K562 (cell line): Measurements from ENCODE around the gene NUTF2. TPM values are rescaled to one million over a fixed set of nuclear protein-coding genes. Genes with fewer than 3 reads are reported as not detected.

Experiments
- ATAC-seq: fragments of 200-7000 bp; cut with Tn5 transposase; 3 replicates; pipeline ENCODE4 v1.9.1; 2020; ENCODE audit warnings: moderate library complexity
- BruUV-seq: library from RNA; stranded (reverse); fragments of 400-500 nt; replicated peaks from 2 replicates; lab custom pipeline; 2021; lab: Mats Ljungman, UMichigan
- CTCF ChIA-PET: fragments of 300-600 bp; formaldehyde crosslinking; extraction: SDS; loops from one replicate; lab custom pipeline; 2021; ENCODE audit warnings: low intra/inter-chr PET ratio; lab: Yijun Ruan, JAX
- POLR2A ChIA-PET: fragments of 300-600, 350-650 bp; sonication (Branson Sonifier 250); formaldehyde crosslinking; extraction: SDS; loops from one replicate; lab custom pipeline; 2021; ENCODE audit warnings: antibody characterized with exemption, inconsistent platforms; lab: Yijun Ruan, JAX
- DNase-seq, 4 experiments: peaks; one replicate each; pipeline versions ENCODE4 v3.0.0 to v3.0.0-alpha.2; 2011 to 2018; ENCODE audit warnings: low spot score in 3 of 4, mixed read lengths in 3 of 4; ENCODE audit errors: extremely low read depth in 1 of 4
- FAIRE-seq: peaks from 2 replicates; lab custom pipeline; 2011; peaks lifted over from hg19 to GRCh38; lab: Jason Lieb, UNC
- H2AFZ ChIP-seq: 2 replicates; pipeline ENCODE4 v1.6.0; 2011; ENCODE audit warnings: low read depth, low read length, control low read depth, inconsistent platforms
- H3K27ac ChIP-seq: fragments of 200-600 bp; 3 replicates; pipeline ENCODE4 v1.8.0; 2011; ENCODE audit warnings: low read depth, mild to moderate bottlenecking, control low read depth, inconsistent platforms, low read length, moderate library complexity, mixed read lengths; ENCODE audit errors: extremely low read depth
- H3K27me3 ChIP-seq, 2 experiments: fragments of 300-600 bp in 1 of 2; 2 replicates in 1 of 2; 3 replicates in 1 of 2; pipeline versions ENCODE4 v1.6.0 to v1.8.0; 2011; ENCODE audit warnings: inconsistent platforms in 2 of 2, low read length in 2 of 2, mild to moderate bottlenecking in 1 of 2, mixed read lengths in 1 of 2, moderate library complexity in 1 of 2; ENCODE audit not compliant: control insufficient read depth in 2 of 2, insufficient read depth in 2 of 2
- H3K36me3 ChIP-seq: fragments of 300-600 bp; 3 replicates; pipeline ENCODE4 v1.8.0; 2011; ENCODE audit warnings: mild to moderate bottlenecking, low read length, inconsistent platforms; ENCODE audit not compliant: control insufficient read depth, insufficient read depth
- H3K4me1 ChIP-seq, 2 experiments: fragments of 200-600 bp in 1 of 2; replicated peaks in 1 of 2; 2 replicates in 1 of 2; 3 replicates in 1 of 2; pipeline versions ENCODE4 v1.5.1 to v1.8.0; 2011; ENCODE audit warnings: inconsistent platforms in 2 of 2, low read length in 2 of 2, mild to moderate bottlenecking in 1 of 2, mixed read lengths in 1 of 2, moderate library complexity in 1 of 2; ENCODE audit not compliant: control insufficient read depth in 2 of 2, insufficient read depth in 2 of 2
- H3K4me2 ChIP-seq: 2 replicates; pipeline ENCODE4 v1.6.1; 2011; ENCODE audit warnings: low read length, control low read depth, inconsistent platforms, mixed read lengths; ENCODE audit not compliant: insufficient read depth
- H3K4me3 ChIP-seq: fragments of 200-600 bp; sonication (generic), shearing (Covaris generic); 2 replicates; pipeline ENCODE4 v1.5.1; 2016; ENCODE audit warnings: control low read depth, inconsistent platforms
- H3K79me2 ChIP-seq: fragments of 200-600 bp; 3 replicates; pipeline ENCODE4 v1.8.0; 2011; ENCODE audit warnings: low read length, inconsistent platforms; ENCODE audit not compliant: control insufficient read depth, insufficient read depth
- H3K9ac ChIP-seq, 2 experiments: 2 replicates each; pipeline versions ENCODE4 v1.6.0 to v1.6.1; 2011; ENCODE audit warnings: low read depth in 2 of 2, low read length in 2 of 2, control low read depth in 1 of 2, inconsistent platforms in 1 of 2, mild to moderate bottlenecking in 1 of 2, mixed read lengths in 1 of 2; ENCODE audit not compliant: insufficient read depth in 1 of 2
- H3K9me1 ChIP-seq: one replicate; pipeline ENCODE4 v1.6.0; 2011; ENCODE audit warnings: inconsistent platforms, mild to moderate bottlenecking, low read length, moderate library complexity; ENCODE audit not compliant: control insufficient read depth, insufficient read depth
- H3K9me3 ChIP-seq: replicated peaks from 2 replicates; pipeline ENCODE4 v1.5.1; 2011; ENCODE audit warnings: low read depth, low read length, inconsistent platforms; ENCODE audit not compliant: control insufficient read depth, insufficient read depth
- H4K20me1 ChIP-seq: replicated peaks from 2 replicates; pipeline ENCODE4 v1.6.1; 2011; ENCODE audit warnings: low read length, inconsistent platforms, mixed read lengths; ENCODE audit not compliant: control insufficient read depth, insufficient read depth
- FOXJ3 ChIP-seq: sonication (generic); formaldehyde crosslinking; IDR thresholded peaks from 2 replicates; pipeline ENCODE4 v1.4.0; 2020; ENCODE audit warnings: mild to moderate bottlenecking, missing genetic modification reagents
- HDAC1 ChIP-seq, 2 experiments: fragments of 450-650 bp; IDR thresholded peaks; 2 replicates each; pipeline ENCODE4 v1.6.1; 2016 to 2017; ENCODE audit warnings: inconsistent platforms in 1 of 2, mild to moderate bottlenecking in 1 of 2, moderate library complexity in 1 of 2
- KAT7 ChIP-seq: sonication (generic); formaldehyde crosslinking; IDR thresholded peaks from 2 replicates; pipeline ENCODE4 v1.8.0; 2022; ENCODE audit warnings: missing genetic modification reagents, mild to moderate bottlenecking, borderline replicate concordance
- MCM7 ChIP-seq, 2 experiments: fragments of 450-650 bp; IDR thresholded peaks; 2 replicates each; pipeline ENCODE4 v1.6.1; 2016 to 2018
- NR0B1 ChIP-seq: fragments of 450-650 bp; IDR thresholded peaks from one replicate; pipeline ENCODE4 v1.6.1; 2018; ENCODE audit warnings: mild to moderate bottlenecking, moderate library complexity; ENCODE audit not compliant: partially characterized antibody
- PRPF4 ChIP-seq: fragments of 200-400 bp; formaldehyde crosslinking; IDR thresholded peaks from one replicate; pipeline ENCODE4 v1.6.1; 2017; ENCODE audit warnings: low read length, low read depth, mild to moderate bottlenecking; ENCODE audit not compliant: insufficient read depth, poor library complexity, severe bottlenecking
- PURB ChIP-seq: sonication (generic); formaldehyde crosslinking; IDR thresholded peaks from 2 replicates; pipeline ENCODE4 v1.9.0; 2021; ENCODE audit warnings: low read depth, mild to moderate bottlenecking, missing genetic modification reagents
- RAD21 ChIP-seq, 2 experiments: fragments of 250-450 bp in 1 of 2; fragments of 450-650 bp in 1 of 2; sonication (Bioruptor Pico) in 1 of 2; formaldehyde crosslinking in 1 of 2; IDR thresholded peaks in 1 of 2; conservative IDR thresholded peaks in 1 of 2; 2 replicates each; pipeline versions ENCODE4 v1.4.0 to v1.8.0; 2020 to 2022; ENCODE audit warnings: mild to moderate bottlenecking in 2 of 2, moderate library complexity in 1 of 2
- RNF2 ChIP-seq: sonication (generic); IDR thresholded peaks from 2 replicates; pipeline ENCODE4 v1.6.1; 2016
- SMARCA5 ChIP-seq: fragments of 450-650 bp; IDR thresholded peaks from 2 replicates; pipeline ENCODE4 v1.6.1; 2016
- TBP ChIP-seq: optimal IDR thresholded peaks from 2 replicates; pipeline ENCODE3; 2011; ENCODE audit warnings: low read depth, low read length, improper control_type of control experiment
- TRIM25 ChIP-seq: fragments of 450-650 bp; IDR thresholded peaks from 2 replicates; pipeline ENCODE4 v1.7.0; 2016; ENCODE audit warnings: borderline replicate concordance
- ZKSCAN8 ChIP-seq: fragments of 200-800 bp; sonication (Bioruptor generic); IDR thresholded peaks from 2 replicates; pipeline ENCODE4 v1.6.1; 2016; ENCODE audit warnings: missing genetic modification characterization, missing compliant biosample characterization
- ZNF12 ChIP-seq: sonication (generic); formaldehyde crosslinking; IDR thresholded peaks from 2 replicates; pipeline ENCODE4 v1.4.0; 2020; ENCODE audit warnings: mild to moderate bottlenecking, missing genetic modification reagents
- ZNF764 ChIP-seq: fragments of 250-450 bp; sonication (Bioruptor Pico); IDR thresholded peaks from 2 replicates; pipeline ENCODE4 v1.4.0; 2020; ENCODE audit warnings: low read depth, mild to moderate bottlenecking, moderate library complexity
- ZNF766 ChIP-seq: fragments of 200-800 bp; sonication (Bioruptor generic); conservative IDR thresholded peaks from 2 replicates; pipeline ENCODE4 v1.6.1; 2016; ENCODE audit warnings: missing genetic modification characterization, missing compliant biosample characterization
- ZNF778 ChIP-seq: fragments of 450-650 bp; formaldehyde crosslinking; IDR thresholded peaks from 2 replicates; pipeline ENCODE4 v1.4.0; 2020; ENCODE audit warnings: mild to moderate bottlenecking, moderate library complexity
- WGBS: fragments of 100-300 bp; shearing (Covaris generic); methylation state at CpG from one replicate; pipeline ENCODE4 v1.1.6; 2016; ENCODE audit warnings: low coverage, mixed read lengths; ENCODE audit not compliant: insufficient coverage; ENCODE audit errors: missing lambda C conversion rate; 5-methylcytosine and 5-hydroxymethylcytosine counted together
- in situ Hi-C: fragments of 300-500 bp; cut with MboI; formaldehyde crosslinking; loops from 4 replicates; pipeline ENCODE4 v1.15.0; 2018; ENCODE audit warnings: inconsistent platforms, mixed read lengths
- intact Hi-C: fragments of 100-400 bp; cut with micrococcal nuclease; formaldehyde crosslinking; loops from 2 replicates; pipeline ENCODE4 v1.14.2; 2022
- polyA plus RNA-seq, 8 experiments: library from polyadenylated mRNA; depleted of rRNA in 4 of 8; stranded (reverse) in 5 of 8; unstranded in 3 of 8; fragments of >200 nt; fragmentation: Nextera tagmentation in 2 of 8; fragmentation: Illumina TruSeq in 1 of 8; extraction: Ambion mirVana in 2 of 8; extraction: Trizol in 1 of 8; gene quantifications; 2 replicates each; pipeline versions ENCODE4 v1.2.1 to v1.2.3, GENCODE V29; 2011 to 2014; ENCODE audit warnings: inconsistent platforms in 1 of 8, missing spikeins in 1 of 8
- total RNA-seq, 7 experiments: library from RNA; depleted of rRNA in 6 of 7; stranded (reverse); fragments of >200 nt in 6 of 7; fragmentation: Illumina TruSeq in 2 of 7; extraction: Trizol in 2 of 7; gene quantifications; 2 replicates each; pipeline versions ENCODE4 v1.2.1 to v1.2.3, GENCODE V29; 2011 to 2021; ENCODE audit warnings: low replicate concordance in 1 of 7

Gene NUTF2
- total and polyA plus RNA-seq, 9 of the 15 experiments (the other 6 are each of a cell fraction or from before 2014, with no cell fraction given) = 106 to 248 (median 147) TPM

DNA sequence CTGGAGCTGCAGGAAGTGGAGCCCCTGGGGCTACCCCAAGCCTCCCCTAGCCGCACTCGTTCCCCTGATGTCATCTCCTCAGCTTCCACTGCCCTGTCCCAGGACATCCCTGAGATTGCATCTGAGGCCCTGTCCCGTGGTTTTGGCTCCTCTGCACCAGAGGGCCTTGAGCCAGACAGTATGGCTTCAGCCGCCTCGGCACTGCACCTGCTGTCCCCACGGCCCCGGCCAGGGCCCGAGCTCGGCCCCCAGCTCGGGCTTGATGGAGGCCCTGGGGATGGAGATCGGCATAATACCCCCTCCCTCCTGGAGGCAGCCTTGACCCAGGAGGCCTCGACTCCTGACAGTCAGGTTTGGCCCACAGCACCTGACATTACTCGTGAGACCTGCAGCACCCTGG lies 33.9 kb downstream of the NUTF2 start:
- no peak for DNase-seq
- Histone ChIP-seq H3K36me3 (peaks cover 96% of the 10 kb centered on the region; the same call in 2 of the 3 replicates), H2AFZ (no peak overlapping the region), H3K27ac (no peak overlapping the region), H3K4me3 (no peak overlapping the region), H3K9ac (no peak overlapping the region), H3K9me3 (no peaks in the 10 kb centered on the region), H3K27me3 (no peaks in the 10 kb centered on the region), H3K4me1 (peaks cover 6 to 32% of the 10 kb centered on the region in 2 experiments; a peak in 4 of 5 replicates), H3K9me1 (no peaks in the 10 kb centered on the region), H4K20me1 (peaks cover 25% of the 10 kb centered on the region), H3K4me2 (no peak overlapping the region), H3K79me2 (peaks cover 13% of the 10 kb centered on the region)
- 89% methylated on average over 10 of the region's 13 CpGs for WGBS
- no TSS peak for BruUV-seq
- TF ChIP-seq ZNF764 = no peak
- no peak for TF ChIP-seq TBP
- no peak for TF ChIP-seq SMARCA5
- no peak for TF ChIP-seq PRPF4
- no peak for TF ChIP-seq ZNF12
- TF ChIP-seq ZNF778 (CRISPR knock-in tag) = no peak
- no peak for TF ChIP-seq ZKSCAN8 (CRISPR knock-in tag)
- no peak for TF ChIP-seq KAT7
- no peak for TF ChIP-seq FOXJ3 (CRISPR knock-in tag)
- no peak for TF ChIP-seq NR0B1
- no peak for TF ChIP-seq MCM7 (IDR thresholded peaks at IDR 0.05)
- no peak for TF ChIP-seq RNF2
- TF ChIP-seq PURB (CRISPR knock-in tag) = no peak
- TF ChIP-seq ZNF766 (CRISPR knock-in tag) = no peak
- TF ChIP-seq TRIM25 = no peak
- TF ChIP-seq RAD21 (CRISPR knock-in tag; conservative IDR thresholded peaks at IDR 0.05 in 1 of 2, IDR thresholded peaks at IDR 0.05 in 1 of 2) = no peak
- TF ChIP-seq HDAC1 (IDR thresholded peaks at IDR 0.05) = no peak
- ATAC-seq = no peak
- in situ Hi-C loops (no loop called here), intact Hi-C loops (loop anchor here (10.0 kb wide), 1 partner anchor 164 kb away; no protein-coding TSS in a partner anchor)
- CTCF ChIA-PET = no interaction called here
- no peak for FAIRE-seq
- POLR2A ChIA-PET = interaction anchor here (0.6 to 1.1 kb wide), 4 partner anchors 14 to 114 kb away, joined by 3 to 5 read pairs (median 3); no protein-coding TSS in a partner anchor
